CD4-positive, alpha-beta T cell (primary cell): ENCODE data around the gene POLL. TPM values are rescaled to one million over a fixed set of nuclear protein-coding genes. Genes with fewer than 3 reads are reported as not detected.

Source experiments
- ATAC-seq: fragments of 200-7000 bp; cut with Tn5 transposase; one replicate; pipeline ENCODE4 v1.10.0; 2022; ENCODE audit warnings: mild to moderate bottlenecking; ENCODE audit not compliant: poor library complexity
- CTCF ChIA-PET: fragments of 350-600 bp; sonication (Branson Sonifier 250); formaldehyde crosslinking; loops from one replicate; lab custom pipeline; 2021; ENCODE audit warnings: antibody characterized with exemption, inconsistent platforms; lab: Charles Lee
- POLR2A ChIA-PET: fragments of 350-600 bp; sonication (Branson Sonifier 250); formaldehyde crosslinking; loops from one replicate; lab custom pipeline; 2021; ENCODE audit warnings: antibody characterized with exemption, inconsistent platforms; lab: Charles Lee
- DNase-seq, 14 experiments: peaks; one replicate each; pipeline ENCODE4 v3.0.0-alpha.2; 2013 to 2020; ENCODE audit warnings: mixed read lengths in 2 of 14
- H3K27ac ChIP-seq, 2 donors: one replicate each; pipeline versions ENCODE4 v1.5.1 to v1.7.0; 2013; ENCODE audit warnings: low read length in 2 of 2, low read depth in 1 of 2, mild to moderate bottlenecking in 1 of 2
- H3K27me3 ChIP-seq, 2 experiments: 1 replicate in 1 of 2; 2 replicates in 1 of 2; pipeline versions ENCODE4 v1.6.1 to v1.7.0; 2013; ENCODE audit warnings: low read length in 2 of 2, control low read depth in 1 of 2, mild to moderate bottlenecking in 1 of 2, moderate library complexity in 1 of 2; ENCODE audit not compliant: insufficient read depth in 2 of 2, control insufficient read depth in 1 of 2
- H3K36me3 ChIP-seq: one replicate; pipeline ENCODE4 v1.6.1; 2013; ENCODE audit warnings: low read length, control low read depth; ENCODE audit not compliant: insufficient read depth
- H3K4me1 ChIP-seq: one replicate; pipeline ENCODE4 v1.6.1; 2013; ENCODE audit warnings: low read length, control low read depth; ENCODE audit not compliant: insufficient read depth
- H3K4me3 ChIP-seq: one replicate; pipeline ENCODE4 v1.5.1; 2013; ENCODE audit warnings: mild to moderate bottlenecking, low read length, moderate library complexity
- H3K9me3 ChIP-seq, 2 experiments: 1 replicate in 1 of 2; 2 replicates in 1 of 2; pipeline versions ENCODE4 v1.6.1 to v1.7.0; 2013; ENCODE audit warnings: low read length in 2 of 2, mild to moderate bottlenecking in 2 of 2, control low read depth in 1 of 2, moderate library complexity in 1 of 2; ENCODE audit not compliant: control insufficient read depth in 1 of 2, insufficient read depth in 1 of 2
- H3K27ac Mint-ChIP-seq: one replicate; pipeline ENCODE4 v1.8.0; 2020; ENCODE audit warnings: mixed read lengths
- H3K27me3 Mint-ChIP-seq: one replicate; pipeline ENCODE4 v1.8.0; 2021; ENCODE audit warnings: mixed read lengths
- H3K36me3 Mint-ChIP-seq: one replicate; pipeline ENCODE4 v1.8.0; 2021; ENCODE audit warnings: low read depth, mixed read lengths
- H3K4me1 Mint-ChIP-seq: one replicate; pipeline ENCODE4 v1.8.0; 2021; ENCODE audit warnings: low read depth, mixed read lengths
- H3K4me3 Mint-ChIP-seq: one replicate; pipeline ENCODE4 v1.8.0; 2020; ENCODE audit warnings: mild to moderate bottlenecking, mixed read lengths
- H3K9me3 Mint-ChIP-seq: one replicate; pipeline ENCODE4 v1.8.0; 2020; ENCODE audit warnings: mixed read lengths
- CTCF ChIP-seq: fragments of 200-600 bp; IDR thresholded peaks from one replicate; pipeline ENCODE4 v1.8.0; 2022; ENCODE audit warnings: antibody characterized with exemption, mild to moderate bottlenecking
- intact Hi-C, 2 experiments: fragments of 100-400 bp; cut with DNase I in 1 of 2; cut with micrococcal nuclease in 1 of 2; formaldehyde crosslinking; loops; one replicate each; pipeline versions ENCODE4 v1.15.1 to v1.9.0; 2023 to 2025; cut with DNase I, micrococcal nuclease
- total RNA-seq, 174 experiments: library from RNA in 2 of 174; stranded (reverse) in 2 of 174; gene quantifications; one replicate each; pipeline ENCODE4 v1.2.3 and lab custom pipeline; 2021 to 2026

The POLL gene
- total RNA-seq, 2 experiments from 2014 or later: 23.3 to 24.3 TPM

GRCh38 chr10:101573885-101574753 lies 13.9 kb downstream of the POLL start:
- ChIA-PET CTCF (no interaction called here), POLR2A (no interaction called here)
- H3K4me1 Mint-ChIP-seq: no peaks in the 10 kb centered on the region
- DNase-seq (no peak), ATAC-seq (no peak)
- no peak overlapping the region for H3K27ac Mint-ChIP-seq
- no peak overlapping the region for H3K27ac ChIP-seq
- no peak overlapping the region for H3K4me3 Mint-ChIP-seq
- H3K27me3 Mint-ChIP-seq: peaks cover 8% of the 10 kb centered on the region
- intact Hi-C loops: no loop called here
- H3K9me3 ChIP-seq: peaks cover 0 to 12% of the 10 kb centered on the region in 2 experiments
- no peak for TF ChIP-seq CTCF
- H3K36me3 ChIP-seq: peaks cover 25% of the 10 kb centered on the region
- H3K27me3 ChIP-seq: peaks cover 10% of the 10 kb centered on the region in 2 experiments
- no peak overlapping the region for H3K4me3 ChIP-seq
- H3K9me3 Mint-ChIP-seq: no peaks in the 10 kb centered on the region
- H3K4me1 ChIP-seq: peaks cover 19% of the 10 kb centered on the region
- H3K36me3 Mint-ChIP-seq: peaks cover 15% of the 10 kb centered on the region

- DNase-seq: no peak
- no peak overlapping the region for H3K4me3 ChIP-seq
- H3K36me3 ChIP-seq: peaks cover 12% of the 10 kb centered on the region
- H3K4me1 ChIP-seq: peaks cover 19% of the 10 kb centered on the region
- no peaks in the 10 kb centered on the region for H3K9me3 Mint-ChIP-seq
- TF ChIP-seq CTCF: no peak
- peaks cover 4% of the 10 kb centered on the region for H3K36me3 Mint-ChIP-seq
- ATAC-seq: no peak
- peaks cover 0 to 12% of the 10 kb centered on the region in 2 experiments for H3K9me3 ChIP-seq
- H3K27me3 ChIP-seq: peaks cover 22% of the 10 kb centered on the region in 2 experiments
- H3K27me3 Mint-ChIP-seq: peaks cover 21% of the 10 kb centered on the region
- intact Hi-C loops: no loop called here
- H3K27ac ChIP-seq: no peak overlapping the region
- ChIA-PET POLR2A (no interaction called here), CTCF (no interaction called here)
- H3K27ac Mint-ChIP-seq: no peak overlapping the region
- H3K4me3 Mint-ChIP-seq: no peak overlapping the region
- no peaks in the 10 kb centered on the region for H3K4me1 Mint-ChIP-seq
Observed at GRCh38 chr10:101572785-101573184, 15.3 kb downstream of the POLL start.

- H3K4me1 ChIP-seq: peaks cover 19% of the 10 kb centered on the region
- Mint-ChIP-seq H3K4me3 (no peak overlapping the region), H3K4me1 (no peaks in the 10 kb centered on the region), H3K36me3 (peaks cover 2% of the 10 kb centered on the region), H3K27ac (no peak overlapping the region), H3K27me3 (peaks cover 28% of the 10 kb centered on the region), H3K9me3 (no peaks in the 10 kb centered on the region)
- CTCF ChIA-PET: no interaction called here
- TF ChIP-seq CTCF: no peak
- no peak overlapping the region for H3K27ac ChIP-seq
- intact Hi-C loops: no loop called here
- POLR2A ChIA-PET: no interaction called here
- H3K36me3 ChIP-seq: peaks cover 7% of the 10 kb centered on the region
- peaks cover 0 to 12% of the 10 kb centered on the region in 2 experiments for H3K9me3 ChIP-seq
- no peak for ATAC-seq
- no peak overlapping the region for H3K4me3 ChIP-seq
- no peak for DNase-seq
- H3K27me3 ChIP-seq: peaks cover 25 to 29% of the 10 kb centered on the region in 2 experiments
Observed at GRCh38 chr10:101572126-101572525, 15.9 kb downstream of the POLL start.
